ENCODE data around the gene CST9L.

Gene CST9L, protein sequence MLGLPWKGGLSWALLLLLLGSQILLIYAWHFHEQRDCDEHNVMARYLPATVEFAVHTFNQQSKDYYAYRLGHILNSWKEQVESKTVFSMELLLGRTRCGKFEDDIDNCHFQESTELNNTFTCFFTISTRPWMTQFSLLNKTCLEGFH

DNA sequence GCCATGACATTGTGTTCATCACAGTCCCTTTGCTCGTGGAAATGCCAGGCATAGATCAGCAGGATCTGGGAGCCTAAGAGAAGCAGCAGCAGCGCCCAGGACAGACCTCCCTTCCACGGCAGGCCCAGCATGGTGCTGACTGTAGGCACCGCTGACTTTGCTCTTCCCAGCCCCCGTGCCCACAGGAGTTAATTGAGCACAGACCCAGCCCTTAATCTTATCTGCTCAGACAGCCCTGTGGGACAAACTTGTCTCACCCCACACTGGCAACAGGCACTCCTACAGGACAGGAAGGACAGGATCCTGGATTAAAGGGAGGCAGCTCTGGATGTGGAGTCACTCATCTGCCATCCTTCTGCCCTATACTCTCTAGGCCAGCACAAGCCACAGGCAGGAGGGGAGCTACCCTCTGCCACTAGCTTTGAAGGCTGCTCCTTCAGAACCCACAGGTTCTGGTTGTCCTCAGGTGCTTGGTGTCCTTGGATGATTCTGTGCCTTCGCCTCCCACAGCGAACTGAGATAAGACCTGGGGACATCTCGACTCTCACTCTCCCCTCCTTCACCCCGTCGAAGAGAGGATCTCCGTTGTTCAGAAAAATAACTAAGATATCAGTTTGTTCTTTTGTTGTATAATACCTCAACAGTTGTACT is at the start of gene CST9L:
CST9L (minus strand) TSS at position 165 of the 651 bp plus-strand sequence; CDS start at position 131, 34 bp downstream.
- no peak for DNase-seq

GRCh38 chr20:23614163-23614562 is 45.9 kb upstream of the CST9L start:
- no peak for DNase-seq

GRCh38 chr20:23613676-23614075 is 45.4 kb upstream of the CST9L start:
- no peak for DNase-seq

DNA sequence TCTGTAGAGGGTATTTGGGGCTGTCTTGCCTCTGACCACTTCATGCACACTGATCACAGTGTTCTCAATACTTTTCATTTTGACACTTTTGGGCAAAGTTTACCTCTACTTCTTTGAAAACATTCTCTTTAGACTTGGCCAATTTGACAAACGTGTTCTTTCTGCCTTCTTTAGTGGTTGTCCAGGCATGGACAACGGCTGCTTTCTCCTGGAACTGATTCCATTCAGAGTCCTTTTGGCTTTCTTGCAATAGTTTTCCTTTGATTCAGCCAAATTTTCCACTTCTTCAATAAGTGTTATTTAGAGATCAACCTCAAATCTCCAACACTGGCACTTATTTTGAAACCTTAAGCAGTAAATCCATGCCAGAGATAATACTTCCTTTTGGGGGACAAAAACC is 44.1 kb upstream of the CST9L start:
- no peak for DNase-seq

GRCh38 chr20:23609486-23610109 is 41.3 kb upstream of the CST9L start:
- DNase-seq = no peak

- DNase-seq = no peak
Observed at GRCh38 chr20:23608251-23608846, 40.1 kb upstream of the CST9L start.

DNA sequence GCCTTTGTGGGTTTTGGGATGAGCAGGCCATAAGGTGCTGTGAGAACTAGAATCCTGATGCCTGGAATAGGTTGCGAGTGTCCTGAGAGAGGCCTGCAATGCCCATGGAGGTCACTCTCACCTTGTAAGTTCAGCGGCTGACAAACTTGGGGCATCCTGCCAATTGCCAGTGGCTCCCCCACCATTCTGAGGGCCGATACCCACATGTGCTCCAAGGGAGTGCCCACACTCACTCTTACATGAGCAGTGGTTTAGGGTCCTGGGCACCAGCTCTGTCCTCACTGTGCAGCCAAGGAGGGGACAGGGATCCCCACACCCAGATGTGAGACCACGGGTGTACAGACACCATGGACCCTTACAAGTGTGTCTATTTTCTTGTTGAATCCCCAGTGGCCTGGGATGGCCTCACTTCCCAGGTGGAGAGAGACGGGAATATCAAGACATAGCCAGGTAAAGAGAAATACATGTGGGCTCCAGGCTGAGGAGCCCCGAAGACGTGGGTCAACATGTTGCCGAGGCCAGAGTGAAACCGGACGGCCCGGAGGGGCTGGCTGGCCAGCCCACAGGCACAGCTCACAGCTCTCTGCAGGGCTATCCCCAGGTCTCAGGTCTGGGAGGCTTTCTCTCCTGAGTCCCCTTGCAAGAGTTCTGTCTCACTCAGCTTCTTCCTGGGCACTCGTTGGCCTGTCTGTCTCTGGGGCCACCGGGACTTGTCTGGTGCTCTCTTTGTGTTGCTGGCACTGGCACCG is 39.4 kb upstream of the CST9L start:
- DNase-seq = no peak

GRCh38 chr20:23606652-23607049 is 38.4 kb upstream of the CST9L start:
- no peak for DNase-seq

DNA sequence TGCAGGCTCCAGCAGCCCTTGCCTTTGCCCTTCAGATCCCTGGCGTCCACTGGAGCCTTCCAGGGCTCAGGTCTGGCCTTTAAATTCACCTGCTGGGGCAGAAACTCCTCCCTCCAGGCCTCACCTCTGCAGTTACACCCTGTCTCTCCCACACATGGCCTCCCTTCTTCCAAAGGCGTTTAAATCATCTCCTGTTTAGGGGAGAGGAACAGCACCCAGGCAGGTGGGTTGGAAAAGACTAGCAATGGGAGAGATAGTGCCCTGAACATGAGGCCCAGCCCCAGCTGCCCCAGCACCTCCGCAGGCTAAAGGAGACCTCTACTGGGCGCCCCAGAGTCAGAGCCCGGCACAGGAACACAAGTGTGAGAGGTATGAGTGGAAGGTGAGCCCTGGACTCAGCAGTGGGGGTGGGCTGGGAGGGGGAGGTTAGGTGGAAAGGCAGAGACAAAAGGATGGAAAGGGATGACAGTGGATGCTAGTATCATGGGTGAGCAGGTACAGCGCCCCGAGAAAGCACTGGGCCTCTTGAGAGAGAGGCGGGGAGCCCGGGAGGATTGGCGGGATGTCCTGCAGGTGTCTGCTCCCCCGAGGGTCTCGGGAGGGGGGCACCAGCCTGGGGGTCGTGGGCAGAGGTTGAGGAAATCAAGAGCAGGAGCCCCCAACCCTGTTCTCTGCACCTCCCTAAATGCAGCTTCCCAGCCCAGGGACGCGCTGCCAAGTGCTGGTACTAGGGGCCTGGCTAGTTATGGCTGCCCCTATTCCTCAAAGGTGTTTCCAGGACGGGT is 37.8 kb upstream of the CST9L start, which contains the start of gene CST9:
CST9 (minus strand) TSS at position 51 of the 785 bp plus-strand sequence. CDS start 53 bp downstream, outside the sequence.
- DNase-seq = no peak

- no peak for DNase-seq
Observed at GRCh38 chr20:23604306-23604705, 36.0 kb upstream of the CST9L start.

GRCh38 chr20:23603321-23603720 is 35.0 kb upstream of the CST9L start:
- no peak for DNase-seq

DNA sequence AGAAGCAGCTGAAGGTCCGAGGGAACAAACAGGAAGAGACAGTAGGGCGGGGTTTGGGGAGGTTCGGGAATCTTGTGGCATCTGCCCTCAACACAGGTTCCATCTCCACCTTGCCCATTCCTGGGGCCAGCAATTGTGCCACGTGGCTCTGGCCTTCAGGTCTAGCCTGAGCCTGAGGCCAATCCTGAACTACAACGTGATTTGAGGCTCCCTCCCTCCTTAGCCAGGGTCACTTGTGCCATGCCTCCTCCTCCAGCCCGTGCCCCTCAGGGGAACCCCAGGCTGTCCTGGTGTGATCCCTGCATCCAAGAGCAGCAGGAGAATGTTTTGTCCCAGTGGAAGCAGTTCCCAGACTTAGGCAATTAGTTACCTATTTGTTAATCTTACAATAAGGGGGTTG is 34.4 kb upstream of the CST9L start:
- DNase-seq = no peak

DNA sequence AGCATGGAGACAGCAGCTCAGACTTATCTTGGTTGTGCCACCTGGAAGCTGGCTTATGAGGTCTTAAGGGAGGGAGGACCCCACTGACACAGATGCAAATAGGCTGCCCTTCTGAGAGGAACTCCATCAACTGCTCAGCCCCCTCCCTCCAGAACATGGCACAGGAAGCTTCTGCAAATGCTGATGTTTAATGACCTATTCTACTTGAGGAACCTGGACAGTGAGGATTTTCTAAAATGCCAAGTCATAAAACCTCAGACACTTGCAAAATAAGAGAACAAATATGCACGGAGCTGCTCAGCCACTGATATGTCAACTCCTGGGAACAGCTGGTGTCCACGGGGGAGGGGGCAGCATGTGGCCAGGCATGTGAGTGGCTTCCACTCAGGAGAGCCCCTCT is 34.0 kb upstream of the CST9L start:
- no peak for DNase-seq

GRCh38 chr20:23601715-23602114 is 33.4 kb upstream of the CST9L start:
- DNase-seq = no peak

DNA sequence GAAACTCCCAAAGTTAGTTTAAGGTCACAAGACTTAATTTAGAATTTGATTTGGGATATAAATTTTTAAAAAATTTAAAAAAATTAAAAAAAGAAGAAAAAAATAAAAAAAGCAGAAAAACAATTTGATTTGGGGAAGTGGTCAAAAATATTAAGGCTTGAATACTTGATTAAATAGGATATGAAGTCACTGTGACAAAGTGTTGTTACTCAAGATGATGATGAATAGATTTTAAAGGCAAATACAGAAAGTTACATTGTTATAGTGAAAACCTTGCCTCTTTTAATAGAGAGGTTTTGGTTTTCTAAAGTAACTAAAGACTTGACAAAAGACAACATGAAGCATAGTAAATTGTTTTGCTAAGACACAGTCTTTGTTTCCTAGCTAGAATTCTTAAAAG is 30.2 kb upstream of the CST9L start:
- no peak for DNase-seq

- DNase-seq = no peak
Observed at GRCh38 chr20:23596579-23597250, 28.4 kb upstream of the CST9L start.

GRCh38 chr20:23595941-23596340 is 27.7 kb upstream of the CST9L start:
- DNase-seq = no peak

DNA sequence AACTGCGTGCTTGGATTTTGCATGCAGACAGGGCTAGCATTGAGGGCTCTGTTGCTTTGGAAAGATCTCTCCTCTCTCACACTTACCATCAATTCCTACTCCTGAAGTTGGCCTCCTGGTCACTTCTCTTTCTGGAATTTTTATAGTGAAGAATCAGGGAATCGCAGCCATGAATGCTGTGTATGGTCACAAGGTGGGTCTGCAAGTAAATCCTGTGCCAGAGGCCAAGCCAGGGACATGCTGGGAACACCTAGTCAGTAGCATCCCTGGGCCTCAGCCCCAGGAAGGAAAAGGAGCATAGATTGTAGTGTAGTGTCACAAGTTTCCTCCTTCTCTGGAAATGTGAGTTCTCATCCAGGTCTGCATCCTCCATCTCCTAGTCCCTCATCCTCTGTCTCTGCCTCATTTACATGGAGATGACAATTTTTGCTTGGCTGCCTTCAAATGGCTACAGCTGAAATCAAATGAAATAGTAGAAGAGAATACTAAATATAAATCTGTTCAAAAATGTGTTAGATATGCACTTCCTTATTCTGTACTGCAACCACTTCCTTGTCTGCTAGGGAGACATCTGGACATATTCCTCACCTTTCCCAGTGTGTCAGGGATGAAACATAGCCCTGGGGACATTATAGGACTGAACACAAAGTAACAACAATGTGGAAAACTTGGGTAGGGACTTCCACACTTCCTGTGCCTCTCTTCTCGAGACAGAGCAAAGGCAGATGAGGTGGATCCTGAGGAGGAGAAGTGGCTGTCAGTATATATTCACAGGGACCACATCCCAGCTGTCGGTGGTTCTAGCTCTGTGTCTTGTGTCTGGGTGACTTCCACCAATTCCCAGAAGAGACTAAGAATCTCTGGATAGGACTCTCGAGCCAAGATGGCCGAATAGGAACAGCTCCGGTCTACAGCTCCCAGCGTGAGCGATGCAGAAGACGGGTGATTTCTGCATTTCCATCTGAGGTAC is 20.4 kb upstream of the CST9L start:
- no peak for DNase-seq

GRCh38 chr20:23587631-23588030 is 19.3 kb upstream of the CST9L start:
- DNase-seq = no peak

DNA sequence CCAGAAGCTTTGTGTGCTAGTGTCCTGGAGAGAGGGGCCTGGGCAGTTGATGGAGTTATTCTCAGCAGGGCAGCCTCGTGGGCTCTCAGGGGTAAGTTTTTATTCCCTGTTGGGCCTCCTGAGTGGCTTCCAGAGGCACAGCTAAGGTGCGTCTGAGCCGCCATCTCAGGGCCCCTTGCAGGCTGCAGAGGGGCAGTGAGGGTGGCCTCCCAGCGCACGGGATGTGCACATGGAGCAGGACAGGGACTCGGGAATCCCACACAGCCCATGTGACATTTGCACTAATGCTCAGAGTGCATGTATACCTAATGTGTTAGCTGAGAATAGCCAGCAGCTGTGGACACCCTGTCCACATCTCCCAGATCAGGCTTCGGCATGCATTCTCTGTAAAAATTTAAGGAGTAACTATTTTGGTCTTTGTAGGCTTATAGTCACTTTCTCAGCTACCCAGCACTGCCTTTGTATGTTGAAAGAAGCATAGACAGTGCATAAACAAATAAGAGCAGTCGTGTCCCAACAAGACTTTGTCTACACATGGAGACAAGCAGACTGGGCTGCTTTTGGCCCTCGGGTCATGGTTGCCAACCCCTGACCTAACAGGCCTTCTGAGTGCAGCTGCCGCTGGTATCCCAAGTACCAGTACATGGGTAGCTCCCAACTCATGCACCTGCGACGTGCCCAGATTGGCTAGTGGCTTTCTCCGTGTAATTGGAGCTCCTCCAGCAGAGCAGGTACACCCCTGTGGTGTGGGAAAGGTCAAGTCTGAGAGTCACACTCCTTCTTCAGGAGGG is 18.6 kb upstream of the CST9L start:
- no peak for DNase-seq
